GM21390 (cell line): Measurements from ENCODE around the gene NEURL1B.

Experiments
- ATAC-seq: cut with Tn5 transposase; IDR thresholded peaks from one replicate; pipeline ENCODE4 v1.9.1; 2021; ENCODE audit not compliant: unreplicated experiment

NEURL1B gene

DNA sequence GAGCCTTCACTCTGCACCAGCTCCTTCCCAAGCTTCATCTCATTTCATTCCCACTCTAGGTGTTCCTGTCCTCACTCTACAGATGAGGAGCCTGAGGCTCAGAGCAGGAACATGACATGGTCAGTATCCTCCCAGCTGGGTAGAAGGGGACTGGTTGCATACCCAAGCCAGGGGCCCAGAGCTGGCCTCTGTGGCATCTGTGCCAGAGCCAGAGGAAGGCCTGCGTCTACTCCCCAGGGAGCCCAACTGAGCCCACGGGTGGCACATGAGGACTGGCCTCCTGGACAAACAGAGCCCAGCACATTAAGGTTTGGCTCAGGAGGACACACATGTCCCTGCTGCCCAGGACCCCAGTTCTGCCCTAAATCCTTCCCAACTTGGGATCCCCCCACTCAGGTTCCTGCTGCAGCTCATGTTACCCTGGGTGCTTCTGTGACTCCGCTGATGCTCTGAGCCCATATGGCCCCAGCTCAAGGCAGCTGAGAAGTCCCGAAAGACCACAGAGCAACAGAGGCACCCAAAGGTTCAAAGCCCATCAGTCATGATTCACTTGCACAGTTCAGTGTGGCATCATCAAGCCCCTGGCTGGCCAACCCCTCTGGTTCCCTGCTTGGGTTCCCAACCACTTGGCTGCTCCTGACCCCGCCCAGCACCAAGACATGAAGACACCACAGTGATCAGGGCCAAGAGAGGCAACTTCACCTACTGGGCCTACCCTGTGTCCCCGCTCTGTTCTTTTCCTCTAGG lies 8.5 kb upstream of the NEURL1B start:
- ATAC-seq, result no peak

DNA sequence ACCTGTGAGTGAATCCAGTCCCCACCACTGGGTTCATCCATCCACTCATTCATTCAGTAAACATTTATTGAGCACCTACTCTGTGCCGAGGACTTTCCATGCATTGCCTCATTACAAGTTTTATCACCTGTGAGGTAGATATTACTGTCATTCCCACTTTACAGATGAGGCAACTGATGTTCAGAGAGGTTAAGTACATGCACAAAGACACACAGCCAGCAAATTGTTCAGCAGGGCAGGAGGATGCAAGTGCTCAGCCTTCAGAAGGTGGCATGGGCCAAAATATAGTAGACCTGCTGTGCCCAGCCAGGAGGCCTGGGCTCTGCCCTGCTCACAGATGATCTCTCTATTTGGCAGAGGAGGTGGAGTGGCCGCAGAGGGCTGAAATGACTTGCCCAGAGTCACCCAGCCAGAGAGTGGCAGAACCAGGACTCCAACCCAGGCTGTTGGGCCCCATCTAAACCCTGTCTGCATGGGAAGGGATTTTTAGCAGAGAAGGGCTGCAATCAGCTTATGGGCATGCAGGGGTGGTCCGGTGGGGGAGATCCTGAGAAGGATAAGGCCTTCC lies 7.6 kb upstream of the NEURL1B start:
- no peak for ATAC-seq

DNA sequence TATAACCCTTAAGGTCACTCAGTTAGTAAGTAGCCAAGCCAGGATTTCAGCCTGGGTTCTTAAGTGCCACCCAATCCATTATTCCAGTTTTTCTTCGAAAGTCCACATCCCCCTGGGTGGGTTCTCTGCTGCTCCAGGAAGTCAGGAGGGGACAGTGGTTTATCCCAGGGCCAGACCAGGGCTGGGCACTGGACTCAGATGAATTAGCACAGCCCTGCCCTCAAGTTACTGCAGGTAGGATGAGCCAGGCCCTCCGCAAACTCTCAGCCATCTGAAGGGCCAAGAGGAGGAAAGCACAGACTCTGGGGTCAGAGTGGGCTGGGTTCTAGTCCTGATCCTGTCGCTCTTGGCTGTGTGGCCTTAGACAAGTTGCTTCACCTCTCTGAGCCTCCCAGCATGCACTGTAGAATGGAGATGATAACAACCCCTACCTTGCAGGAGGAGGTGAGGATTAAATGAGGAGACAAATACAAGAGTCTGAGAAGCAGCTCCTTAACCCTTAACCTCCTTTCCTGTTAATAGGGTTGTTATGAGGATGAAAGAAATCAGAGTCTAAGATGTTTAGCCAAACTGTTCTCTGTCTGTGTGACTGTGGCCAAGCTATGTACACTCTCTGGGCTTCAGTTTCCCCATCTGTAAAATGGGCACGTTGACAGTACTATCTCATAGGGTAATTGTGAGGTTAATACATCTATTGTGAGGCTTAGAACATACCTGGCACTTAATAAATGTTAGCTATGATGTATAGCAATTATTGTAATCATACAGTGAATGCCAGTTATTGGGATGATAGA lies 6.8 kb upstream of the NEURL1B start:
- ATAC-seq, result no peak

DNA sequence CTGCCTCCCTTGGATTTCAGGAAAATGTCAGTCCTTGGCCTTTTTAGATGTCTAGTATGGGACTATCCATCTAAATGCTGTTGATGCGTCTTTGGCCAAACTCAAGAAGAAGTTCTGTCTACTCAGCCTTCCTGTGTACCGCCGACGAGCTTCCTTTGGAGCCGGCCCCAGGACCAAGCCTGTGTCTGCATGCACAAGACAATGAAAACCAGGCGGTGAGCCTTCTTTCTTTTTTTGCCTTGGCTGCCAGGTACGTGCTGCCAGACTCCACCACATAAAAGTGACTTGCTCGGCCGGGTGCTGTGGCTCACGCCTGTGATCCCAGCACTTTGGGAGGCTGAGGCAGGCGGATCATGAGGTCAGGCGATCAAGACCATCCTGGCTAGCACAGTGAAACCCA lies 6.0 kb upstream of the NEURL1B start:
- no peak for ATAC-seq

DNA sequence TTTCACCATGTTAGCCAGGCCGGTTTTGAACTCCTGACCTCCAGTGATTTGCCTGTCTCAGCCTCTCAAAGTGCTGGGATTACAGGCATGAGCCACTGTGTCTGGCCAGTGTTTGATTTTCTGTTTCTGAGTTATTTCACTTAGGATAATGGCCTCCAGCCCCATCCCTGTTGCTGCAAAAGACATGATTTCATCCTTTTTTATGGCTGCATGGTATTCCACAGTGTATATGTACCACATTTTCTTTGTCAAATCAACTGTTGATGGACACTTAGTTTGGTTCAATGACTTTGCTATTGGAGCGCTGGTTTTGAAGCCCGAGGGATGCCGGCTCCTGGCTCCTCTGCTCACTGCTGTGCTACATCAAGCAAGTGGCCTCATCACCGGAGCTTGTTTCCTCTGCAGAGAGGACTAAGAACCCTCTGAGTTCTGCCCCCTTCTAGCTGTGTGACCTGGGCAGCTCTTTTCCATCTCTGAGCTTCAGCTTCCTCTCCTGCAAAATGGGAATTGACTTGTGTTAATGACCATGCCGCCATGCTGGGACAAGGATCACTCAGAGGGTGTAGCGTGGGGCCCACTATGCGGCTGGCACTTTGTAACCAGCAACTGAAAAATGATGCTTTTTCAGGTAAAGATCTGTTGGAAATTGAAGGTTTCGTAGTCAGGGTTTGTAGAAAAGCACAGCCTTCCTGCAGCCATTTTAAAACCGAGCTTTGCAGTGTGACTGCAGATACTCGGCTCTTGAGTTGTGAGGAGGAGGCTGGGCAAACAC lies 4.6 kb upstream of the NEURL1B start:
- ATAC-seq, result no peak

DNA sequence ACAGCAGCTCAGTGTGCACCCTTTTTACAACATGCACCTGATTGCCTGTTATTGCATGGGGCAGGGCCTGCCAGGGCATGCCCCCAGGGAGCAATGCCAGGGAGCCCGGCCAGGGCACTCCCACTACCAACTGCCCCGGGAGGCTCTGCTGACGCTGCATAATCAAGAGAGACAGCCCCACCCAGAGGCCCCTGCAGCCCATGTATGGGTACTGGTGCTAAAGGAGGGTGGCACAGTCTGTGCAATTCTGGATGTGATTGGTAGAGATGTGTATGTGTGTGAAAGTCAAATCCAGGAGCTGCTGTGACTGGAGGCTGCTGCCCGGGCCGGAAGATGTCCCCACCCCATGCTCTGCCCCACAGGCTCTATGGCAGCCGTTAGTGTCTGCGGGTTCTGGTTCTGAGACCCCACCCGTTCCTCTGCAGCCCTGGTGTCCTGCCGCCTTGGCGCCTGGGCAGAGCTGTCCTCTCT lies 3.9 kb upstream of the NEURL1B start:
- ATAC-seq, result no peak

DNA sequence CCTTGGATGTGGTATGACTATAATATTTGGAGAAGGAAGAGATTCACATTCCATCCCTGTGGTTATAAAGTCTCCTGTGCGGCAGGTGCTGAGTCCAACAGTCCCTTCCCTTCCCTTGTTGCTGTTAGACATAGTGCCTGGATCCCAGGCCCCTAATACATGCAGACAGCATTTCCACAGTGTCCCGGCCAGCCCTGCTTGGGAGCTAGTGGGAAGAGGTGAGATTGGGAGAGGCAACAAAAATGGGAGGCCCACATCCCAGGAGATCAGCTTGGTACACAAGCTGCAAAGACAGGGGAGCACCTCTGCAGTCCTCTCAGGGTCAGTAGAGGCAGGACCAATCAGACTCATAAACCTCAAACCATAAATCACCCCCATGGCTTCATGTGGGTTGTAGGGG lies 3.3 kb upstream of the NEURL1B start:
- ATAC-seq, result no peak

DNA sequence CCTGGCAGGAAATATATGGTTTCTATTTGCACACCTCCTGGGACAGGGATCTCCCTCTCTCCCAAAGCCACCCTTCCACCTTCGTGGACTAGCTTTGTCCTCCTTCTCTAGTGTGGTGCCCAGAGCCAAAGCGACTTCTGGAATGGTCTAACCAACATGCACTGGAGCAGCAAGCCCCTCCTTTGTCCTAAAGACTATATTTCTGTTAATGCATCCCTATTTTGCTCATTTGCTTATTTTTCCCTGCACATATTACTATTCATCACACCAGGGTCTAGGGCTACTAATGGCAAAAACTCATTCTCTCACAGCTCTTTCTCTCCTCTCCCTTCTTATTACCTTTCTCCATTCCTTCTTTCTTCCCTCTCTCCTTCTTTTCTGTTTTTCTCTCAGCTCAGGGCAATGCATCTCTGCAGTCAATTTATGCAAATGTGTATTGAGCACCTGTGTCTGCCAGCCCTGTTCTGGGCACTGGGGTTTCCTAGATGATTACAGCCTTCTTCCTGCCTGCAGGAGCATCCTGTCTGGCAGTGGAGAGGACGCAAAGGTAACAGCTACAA lies 2.8 kb upstream of the NEURL1B start:
- no peak for ATAC-seq

DNA sequence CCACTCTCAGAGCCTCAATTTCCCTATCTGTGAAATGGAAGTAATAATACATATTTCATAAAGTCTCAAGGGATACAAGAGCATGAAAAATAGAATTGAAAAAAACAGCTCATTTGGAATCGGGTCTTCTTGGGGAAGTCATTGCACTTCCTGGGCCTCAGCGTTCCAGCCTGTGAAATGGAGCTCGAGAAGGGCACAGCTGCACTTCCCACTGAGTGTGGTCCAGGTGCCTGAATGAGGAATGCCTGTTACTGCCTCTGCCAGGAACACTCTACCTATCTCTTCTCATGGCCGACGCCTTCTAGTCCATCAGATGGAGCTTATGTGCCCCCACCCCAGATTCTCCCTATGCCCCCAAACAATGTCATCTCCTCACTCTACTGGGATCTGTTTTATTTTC lies 924 bp upstream of the NEURL1B start:
- no peak for ATAC-seq

DNA sequence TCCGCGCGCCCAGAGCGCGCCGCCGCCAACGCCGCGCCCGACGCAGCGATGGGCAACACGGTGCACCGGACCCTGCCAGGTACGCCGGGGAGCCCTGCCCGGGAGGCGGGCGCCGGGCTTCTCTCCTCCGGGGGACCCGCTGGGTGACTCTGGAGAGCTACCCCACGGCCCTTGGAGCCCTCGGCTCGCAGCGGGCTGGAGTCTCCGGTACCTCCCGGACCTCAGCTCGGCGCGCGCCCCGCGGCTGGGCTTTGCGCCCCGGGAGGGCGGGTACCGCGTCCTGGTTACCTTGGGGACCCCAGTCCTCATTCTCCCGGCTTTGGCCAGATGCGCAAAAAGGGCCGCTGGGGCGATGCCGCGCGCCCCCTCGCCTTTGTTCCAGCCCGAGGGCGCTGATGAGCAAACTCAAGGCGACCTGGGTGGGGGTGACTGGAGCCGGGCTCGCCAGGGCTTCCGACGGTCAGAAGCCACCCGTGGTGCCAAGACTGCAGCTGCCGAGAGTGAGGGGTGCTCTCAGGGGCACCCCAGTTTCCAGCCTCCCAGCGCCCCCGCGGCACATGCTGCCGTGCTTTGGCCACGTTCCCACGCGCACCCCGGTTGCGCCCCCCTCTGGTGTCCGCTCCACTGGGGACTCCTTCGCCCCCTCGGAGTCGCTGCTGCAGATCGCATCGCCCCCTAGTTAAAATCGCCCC lies 442 bp downstream of the NEURL1B start:
- no peak for ATAC-seq

DNA sequence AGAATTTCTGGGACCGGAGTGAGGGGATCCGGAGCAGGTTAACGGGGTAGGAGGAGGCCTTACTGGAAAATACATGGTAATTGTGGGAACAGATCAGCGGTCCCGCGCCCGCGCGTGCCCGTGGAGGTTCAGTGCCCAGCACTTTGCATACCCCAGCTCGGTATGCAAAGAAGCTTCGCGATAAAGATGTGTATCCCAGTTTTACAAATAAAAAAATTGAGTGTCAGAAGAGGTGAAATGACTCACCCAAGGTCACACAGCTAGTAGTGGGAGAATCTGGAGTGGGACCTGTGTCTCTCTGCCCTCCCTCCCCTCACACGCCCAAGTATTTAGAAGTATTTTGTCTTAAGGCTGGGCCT lies 967 bp downstream of the NEURL1B start:
- no peak for ATAC-seq

DNA sequence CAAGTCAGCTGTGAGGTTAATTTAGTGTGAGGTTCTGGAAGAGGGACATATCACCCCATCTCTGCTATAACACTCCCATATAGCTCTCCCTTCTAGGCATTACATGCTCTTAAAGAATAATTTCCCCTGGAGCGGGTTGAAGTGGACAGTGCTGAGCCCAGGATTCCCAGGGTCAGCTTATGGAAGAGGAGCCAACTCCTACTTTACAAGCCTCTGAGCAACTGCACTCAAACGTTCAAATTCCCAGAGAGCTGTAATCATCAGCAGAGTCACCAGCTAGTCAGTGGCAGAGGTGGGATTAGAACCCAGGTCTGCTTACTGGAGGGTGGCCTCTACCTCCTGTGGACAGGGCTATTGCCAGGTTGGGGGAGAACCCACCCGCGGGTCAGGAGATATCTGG lies 1.4 kb downstream of the NEURL1B start:
- ATAC-seq, result no peak

DNA sequence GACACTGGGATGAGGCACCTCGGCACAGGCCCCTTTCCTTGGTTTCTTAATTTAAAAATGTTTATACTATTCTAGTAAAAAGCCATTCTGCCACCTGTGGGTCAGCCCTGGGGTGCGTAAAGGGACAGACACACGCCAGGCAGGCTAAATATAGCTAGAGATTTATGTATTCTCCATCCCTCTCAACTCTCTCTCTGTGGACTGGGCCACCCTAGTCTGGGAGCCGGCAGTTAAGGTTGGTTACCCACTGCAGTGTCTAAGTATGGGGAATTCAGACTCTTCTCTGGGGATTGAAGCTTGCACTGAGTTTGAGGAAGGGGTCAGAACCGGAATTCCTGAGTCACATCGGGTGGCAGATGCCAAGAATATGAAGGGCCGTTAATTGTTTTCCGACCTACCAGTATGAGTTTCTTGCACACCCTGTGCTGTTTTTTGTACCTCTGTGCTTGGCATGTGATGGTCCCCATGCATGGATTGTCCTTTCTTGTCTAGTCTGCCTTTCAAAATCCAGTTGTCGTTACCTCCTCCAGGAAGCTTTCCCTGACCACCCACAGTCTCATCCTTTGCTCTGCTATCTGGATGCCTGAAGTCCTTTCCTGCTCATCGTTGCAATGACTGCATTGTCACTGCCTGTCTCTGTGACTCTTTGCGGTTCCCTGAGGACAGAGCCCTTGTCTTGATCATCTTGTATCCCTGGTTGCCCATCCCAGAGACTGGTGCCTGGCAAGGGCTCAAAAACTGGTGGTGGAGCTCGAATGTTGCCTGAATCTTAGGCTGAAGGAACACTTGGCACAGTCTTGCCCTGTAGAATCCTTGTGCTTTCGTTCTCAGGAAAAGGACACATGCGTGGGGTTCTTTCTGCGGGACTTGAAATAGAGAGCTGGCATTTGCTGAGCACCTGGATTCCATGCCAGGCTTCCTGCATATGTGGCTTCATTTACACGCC lies 2.1 kb downstream of the NEURL1B start:
- no peak for ATAC-seq

DNA sequence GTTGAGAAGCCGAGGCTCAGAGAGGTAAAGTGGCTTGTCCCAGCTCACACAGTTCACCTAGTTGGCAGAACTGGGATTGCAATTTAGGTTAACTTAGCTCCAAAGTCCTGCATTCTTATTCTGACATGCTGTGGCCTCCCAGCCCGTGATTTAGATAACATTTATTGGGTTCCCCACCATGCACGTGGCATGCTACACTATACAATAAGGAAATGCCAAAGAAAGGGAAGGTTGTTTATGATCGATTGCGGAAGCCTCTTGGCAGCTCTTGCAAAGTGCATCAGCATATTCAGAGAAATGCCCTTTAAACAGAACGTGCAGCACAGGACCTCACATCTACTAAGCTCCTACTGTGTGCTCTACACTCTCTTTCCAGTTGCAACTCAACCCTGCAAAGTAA lies 3.2 kb downstream of the NEURL1B start:
- ATAC-seq, result no peak

DNA sequence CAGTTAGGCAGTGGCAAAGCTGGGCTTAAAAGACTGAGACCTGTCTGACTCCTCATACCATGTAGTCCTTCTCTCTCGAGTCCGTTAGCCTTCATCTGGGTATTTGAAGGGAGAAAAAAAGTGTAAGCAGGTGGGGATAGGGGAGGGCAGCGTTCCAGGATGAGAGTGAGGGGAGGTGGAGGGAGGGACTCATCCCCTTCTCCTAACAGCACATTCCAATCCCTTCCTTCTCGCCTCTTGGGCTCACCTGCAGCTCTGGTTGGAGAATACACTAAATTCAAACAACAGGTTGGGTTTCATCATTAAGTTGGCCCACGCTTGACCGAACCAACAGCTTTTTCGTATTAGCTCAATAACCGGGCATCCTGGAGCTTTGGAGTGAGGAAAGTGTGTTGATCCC lies 3.6 kb downstream of the NEURL1B start:
- no peak for ATAC-seq

DNA sequence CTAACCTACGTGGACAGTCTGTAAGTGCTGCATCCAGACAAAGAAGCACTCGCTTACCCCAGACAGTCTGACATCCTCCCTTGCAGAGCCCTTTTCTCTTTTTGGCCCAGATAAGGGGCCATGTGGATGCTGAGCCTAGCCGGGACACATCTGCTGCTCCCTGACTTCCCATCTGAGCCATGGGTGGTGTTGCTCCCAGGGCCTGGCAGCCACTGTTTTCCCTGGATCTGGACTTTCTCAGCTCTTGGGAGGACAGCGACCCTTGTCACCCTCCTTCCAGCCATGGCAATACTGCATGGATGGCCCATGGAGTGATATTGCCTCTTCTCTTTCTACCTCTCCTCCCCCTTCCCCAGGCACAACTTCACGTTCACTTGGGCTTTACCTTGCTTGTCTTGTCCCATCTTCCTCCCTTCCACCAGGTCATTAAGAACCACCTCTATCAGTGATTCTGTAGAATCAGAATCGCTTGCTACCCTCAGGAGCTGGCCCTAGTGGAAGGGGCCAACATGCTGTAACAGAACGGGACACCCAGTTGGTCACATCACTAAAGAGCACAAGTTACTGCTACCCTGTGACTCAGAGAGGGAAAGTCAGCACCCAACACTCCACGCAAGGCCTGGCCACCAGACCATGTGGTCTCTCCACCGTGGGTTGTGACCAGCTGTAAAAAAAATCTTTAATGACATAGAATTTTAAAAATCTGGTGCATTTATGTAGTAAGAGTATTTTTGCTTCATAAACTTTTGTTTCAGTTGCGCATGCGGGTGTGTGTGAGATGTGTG lies 4.4 kb downstream of the NEURL1B start:
- ATAC-seq, result no peak

DNA sequence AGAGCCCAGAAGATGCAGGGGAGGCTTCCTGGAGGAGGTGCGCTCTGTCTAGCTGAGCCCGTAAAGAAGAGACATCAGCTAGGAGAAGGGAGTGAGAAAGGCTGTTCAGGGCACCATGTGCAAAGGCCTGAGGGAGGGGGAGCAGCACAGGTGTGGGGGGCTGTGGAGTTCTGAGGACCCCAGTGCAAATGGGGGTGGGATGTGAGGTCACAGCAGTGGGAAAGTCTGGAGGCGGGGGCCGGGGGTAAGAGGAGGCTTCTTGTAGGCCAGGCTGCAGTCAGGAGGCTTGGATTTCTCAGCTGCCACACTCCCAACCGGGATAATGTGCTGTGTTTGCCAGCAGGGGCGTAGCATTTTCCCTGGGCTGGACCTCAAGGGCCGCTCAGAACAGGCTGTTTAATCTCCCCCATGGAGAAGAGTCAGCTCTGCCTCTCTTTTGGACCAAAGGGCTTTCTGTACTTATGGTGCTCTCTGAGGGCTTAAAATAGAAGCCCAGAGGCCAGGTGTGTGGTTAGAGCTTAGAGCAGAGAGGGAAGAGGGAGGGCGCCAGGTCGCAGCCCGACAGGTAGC lies 5.7 kb downstream of the NEURL1B start:
- ATAC-seq, result no peak

DNA sequence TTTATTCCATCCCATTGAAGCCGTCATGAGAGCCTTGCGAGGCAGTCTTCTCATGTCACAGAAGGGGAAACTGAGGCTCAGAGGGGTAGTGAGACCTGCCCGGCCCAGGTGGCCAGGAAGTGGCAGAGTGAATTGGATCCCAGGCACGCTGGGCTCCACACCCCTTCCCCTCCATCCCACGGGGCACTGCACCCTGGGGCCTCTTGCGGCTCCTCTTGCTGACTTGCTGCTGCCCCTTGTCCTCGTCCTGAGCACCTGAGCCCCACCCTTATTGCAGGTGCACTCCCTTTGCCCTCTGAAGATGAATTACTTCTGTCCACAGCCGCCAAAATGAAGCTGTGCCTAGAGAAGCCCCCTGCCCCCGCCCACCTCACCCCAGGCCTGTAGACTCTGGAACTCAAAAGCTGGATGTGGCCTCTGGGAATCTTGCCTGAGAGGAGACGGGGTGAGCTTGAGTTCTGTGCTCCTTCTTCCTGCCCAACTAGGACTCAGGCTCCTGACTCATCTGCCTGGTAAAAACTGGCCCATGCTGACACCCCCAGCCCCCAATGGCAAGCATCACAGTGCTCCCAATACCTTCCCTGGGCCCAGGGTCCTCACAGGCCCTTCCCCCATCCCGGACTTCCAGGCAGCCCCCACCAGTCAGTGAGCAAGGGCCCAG lies 6.4 kb downstream of the NEURL1B start:
- no peak for ATAC-seq
